Measurements from ENCODE around the gene ADGRL3.
"Not testable (repeated sequence)": the region's sequence is repeated elsewhere in the genome, so short reads cannot be mapped to it uniquely, and the experiment has no call there.

ADGRL3 gene

DNA sequence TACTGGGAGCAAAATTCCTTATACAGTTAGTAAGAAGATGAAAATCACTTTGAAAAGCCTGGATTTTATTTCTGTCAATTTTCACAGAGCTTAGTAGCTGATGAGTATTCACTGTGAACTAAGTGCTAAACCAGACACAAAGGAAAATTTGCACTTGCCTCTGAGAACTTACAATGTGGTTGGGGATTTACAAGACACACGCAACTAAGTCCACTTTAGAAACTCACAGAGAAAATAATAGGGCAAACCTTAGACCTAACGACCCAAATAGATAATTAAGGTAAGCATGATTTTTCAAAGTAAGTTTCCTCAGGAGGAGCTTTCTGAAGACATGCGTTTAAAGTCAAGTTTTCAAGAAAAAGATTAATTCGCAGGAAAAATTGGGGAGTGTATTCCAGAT lies 708.9 kb downstream of the ADGRL3 start:
- DNase-seq (ENCODE audit: low read depth) = no peak

DNA sequence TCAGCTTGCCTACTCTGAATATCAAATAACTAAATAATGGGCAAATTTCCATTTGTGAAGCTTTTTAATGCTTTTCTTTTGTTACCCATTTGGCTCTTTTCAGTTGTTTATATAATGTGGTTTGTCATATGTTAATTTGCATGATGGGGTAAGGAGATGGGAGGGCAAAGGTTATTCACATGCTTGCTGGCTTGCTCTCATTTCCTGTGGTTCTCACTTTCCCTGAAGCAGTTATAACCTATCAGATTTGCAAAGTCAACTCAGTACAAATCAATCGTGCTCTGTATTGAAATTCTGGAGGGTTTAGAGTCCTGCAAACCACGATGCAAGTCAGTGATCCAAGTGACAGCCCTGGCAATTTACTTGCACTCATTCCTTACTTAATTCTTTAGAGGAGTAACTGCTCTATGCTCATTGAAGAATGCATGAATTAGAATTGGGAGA lies 711.2 kb downstream of the ADGRL3 start:
- no peak for DNase-seq (ENCODE audit: low read depth)

DNA sequence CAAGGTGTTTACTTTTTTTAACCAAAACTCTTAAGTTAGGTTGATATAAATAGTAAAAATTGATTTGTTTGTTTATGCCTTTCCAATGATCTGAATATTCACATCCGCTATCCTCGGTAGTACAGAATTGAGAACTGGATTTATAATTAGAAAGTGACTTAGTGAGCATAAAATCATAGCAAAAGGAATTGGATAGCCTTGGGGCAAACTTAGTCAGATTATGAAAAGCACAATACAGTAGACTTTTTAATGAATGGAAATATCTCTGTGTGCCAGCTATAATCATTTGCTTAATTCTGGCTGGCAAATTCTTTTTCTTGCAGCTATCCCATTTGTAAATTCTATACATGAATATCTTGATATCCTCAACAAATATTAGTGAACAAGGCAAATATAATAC lies 713.5 kb downstream of the ADGRL3 start:
- DNase-seq (ENCODE audit: low read depth) = no peak

DNA sequence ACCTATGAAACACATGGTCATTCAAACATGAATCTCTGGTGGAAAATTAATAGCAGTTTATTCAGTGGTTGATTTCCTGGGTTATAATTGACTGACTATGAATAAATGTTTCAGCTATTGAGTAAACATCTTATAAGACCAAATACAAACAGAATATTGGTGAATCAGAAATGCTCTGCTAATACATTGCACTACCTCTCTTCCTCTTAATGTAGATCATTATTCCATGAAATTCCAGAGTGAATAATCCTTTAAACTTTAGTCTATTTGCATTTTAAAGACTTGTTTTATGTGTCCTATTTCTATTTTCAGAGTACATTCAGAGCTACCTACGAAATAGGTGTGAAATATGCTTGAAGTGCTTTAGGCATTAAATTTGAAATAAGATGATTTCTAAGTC lies 715.4 kb downstream of the ADGRL3 start:
- DNase-seq (ENCODE audit: low read depth) = no peak

DNA sequence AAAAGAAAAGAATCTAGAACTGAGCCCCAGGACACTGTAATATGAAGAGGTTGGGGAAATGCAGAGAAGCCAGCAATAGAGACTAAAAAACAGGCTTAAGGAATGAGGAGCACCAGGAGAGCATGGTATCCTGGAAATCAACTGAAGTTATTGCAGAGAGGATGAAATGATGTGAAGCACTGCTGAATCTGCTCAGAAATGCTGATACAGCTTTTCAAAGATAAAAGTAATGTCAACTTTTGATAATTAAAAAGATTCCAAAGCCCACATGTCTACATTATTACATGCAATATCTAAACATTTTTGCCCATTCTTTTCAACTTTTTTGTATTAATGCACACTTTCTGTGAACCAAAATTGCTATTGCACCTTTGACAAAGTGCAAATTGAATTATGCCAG lies 718.4 kb downstream of the ADGRL3 start:
- DNase-seq (ENCODE audit: low read depth) = no peak

DNA sequence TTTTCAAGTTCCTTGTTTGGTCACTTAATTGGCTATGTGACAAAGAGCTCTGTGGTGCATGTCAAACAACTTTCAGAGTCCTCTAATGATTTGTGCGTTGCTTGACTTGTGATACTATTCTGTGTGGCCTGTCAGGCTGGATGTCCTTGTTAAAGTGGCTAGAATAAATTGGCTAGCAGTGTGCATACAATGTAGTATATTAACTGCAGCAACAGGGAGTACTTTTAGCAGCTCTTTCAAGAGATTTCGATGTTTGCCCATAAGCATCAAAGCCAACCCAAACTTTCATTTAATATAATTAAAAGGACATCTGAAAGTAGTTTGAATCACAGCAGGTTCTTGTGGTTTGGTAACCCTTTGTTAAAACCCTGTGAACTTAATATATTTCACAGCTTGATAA lies 718.9 kb downstream of the ADGRL3 start:
- no peak for DNase-seq (ENCODE audit: low read depth)

DNA sequence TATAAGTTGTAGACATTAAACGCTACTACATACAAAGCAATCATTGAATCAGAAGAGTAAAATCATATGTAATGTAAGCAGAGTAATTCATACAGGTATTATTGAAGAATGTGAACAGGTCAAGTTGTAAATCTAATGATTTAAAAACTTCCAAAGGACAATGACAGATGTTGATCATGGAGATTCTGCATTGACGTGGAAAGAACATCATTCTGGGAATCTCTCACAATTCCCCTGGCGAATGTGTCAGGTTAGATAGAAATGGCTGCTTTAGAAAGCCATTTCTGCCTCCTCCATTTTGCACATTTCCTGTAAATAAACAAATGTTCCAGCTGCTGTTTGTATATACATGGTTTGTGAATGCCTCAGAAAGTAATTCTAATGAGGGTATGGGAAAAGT lies 719.4 kb downstream of the ADGRL3 start:
- DNase-seq (ENCODE audit: low read depth) = no peak

DNA sequence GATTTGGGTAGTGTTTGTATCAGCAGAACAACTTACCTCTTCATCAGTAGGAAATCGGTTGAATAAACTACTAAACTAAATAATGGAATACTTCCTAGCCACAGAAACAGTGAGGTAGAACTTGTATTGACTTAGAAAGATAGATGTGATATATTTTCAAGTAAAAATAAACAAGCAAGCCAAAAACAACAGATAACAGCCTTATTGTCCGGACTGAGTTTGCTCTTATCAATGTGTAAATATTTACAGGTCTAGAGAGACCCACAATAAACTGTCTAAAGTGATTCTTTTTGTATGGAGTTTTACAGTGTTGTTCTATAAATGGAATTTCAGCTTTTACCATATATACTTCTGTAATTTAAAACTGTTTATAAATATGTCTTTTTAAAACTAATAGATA lies 721.8 kb downstream of the ADGRL3 start:
- DNase-seq (ENCODE audit: low read depth) = no peak

DNA sequence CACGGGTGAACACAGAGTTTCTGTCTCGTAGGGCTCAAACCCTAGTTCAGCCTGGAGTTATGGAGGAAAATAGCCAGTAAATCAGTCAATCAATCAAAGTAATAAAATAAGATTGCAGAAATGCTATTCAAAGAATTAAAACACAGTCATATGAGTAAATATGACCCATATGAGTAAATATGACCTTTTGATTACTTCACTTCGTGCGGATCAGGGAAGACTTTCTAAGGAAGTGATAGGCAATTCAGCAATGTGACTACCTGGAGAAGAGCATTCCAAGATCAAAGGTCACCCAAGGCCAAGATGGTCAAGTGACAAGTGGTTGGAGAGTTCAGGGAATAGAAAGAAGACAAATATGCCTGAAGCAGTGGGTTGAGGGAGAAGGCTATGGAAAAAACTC lies 722.6 kb downstream of the ADGRL3 start:
- DNase-seq (ENCODE audit: low read depth) = no peak

DNA sequence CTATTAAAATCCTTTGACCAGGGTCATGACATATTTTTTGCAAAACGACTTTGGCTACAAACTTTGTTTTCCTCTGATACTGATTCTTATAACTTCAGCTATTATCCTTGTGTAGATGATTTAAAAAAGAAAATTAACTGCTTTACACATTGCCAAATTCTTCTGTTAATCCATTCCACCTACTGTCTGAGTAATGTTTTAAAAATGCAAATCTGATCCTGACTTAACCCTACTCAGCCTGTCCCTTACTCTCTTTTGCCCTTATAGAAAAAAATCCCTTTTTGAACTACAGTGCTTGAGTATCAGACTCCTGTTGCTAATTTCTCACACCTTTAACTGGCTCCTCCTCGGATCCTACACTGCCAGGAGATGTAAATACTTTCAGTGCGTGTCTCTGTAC lies 723.1 kb downstream of the ADGRL3 start:
- DNase-seq (ENCODE audit: low read depth) = no peak

DNA sequence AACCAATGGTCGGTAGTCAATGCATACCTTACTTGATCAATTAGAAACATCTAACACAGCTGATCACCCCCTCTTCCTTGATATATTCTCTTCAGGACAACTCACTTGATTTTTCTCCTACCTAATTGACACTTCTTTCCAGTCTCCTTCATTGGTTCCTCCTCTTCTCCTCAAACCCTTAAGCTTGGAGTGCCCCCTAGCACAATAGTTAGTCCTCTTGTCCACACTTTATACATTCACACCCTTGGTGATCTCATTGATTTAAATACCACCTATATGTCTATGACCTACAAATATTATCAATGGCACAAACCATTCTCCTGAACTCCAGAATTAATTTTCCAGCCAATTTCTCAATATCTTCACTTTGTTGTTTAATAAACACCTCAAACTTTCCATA lies 724.0 kb downstream of the ADGRL3 start:
- DNase-seq (ENCODE audit: low read depth) = no peak

DNA sequence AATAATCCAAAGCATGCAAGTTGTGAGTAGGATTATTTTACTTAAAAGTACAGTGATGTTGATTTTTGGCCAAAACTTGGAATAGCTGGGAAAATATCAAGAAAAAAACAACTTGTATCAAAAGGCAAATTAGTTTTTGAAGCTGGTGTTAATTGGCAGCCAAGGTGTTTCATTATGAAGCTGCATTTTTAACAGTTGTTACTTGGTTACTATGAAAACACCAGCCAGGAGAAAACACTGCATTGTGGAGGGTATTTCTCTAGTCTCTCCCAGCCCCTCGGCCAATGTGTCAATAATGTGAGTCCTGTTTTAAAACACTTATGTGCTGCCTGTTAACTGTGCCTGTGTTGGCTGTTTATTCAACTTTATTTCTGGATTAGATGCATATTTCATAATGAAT lies 733.4 kb downstream of the ADGRL3 start:
- DNase-seq (ENCODE audit: low read depth) = no peak

DNA sequence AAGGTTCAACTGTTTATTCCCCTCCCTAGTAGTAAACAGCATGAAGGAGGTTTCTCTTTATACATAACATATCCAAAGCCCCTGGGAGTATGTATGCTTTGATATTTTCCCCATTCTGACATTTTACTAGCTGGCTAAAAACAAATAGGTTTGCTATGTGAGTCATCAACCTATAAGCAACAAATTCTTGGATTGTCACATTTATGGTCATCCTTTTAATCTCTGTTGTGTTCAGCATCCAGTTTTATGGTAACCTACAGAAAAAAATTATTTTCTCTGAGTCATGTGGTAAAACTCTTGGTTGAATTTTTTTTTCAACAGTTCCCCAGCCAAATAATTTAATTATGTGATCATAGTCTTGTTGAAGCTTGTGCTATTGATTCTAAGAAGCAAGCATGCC lies 734.1 kb downstream of the ADGRL3 start:
- no peak for DNase-seq (ENCODE audit: low read depth)

DNA sequence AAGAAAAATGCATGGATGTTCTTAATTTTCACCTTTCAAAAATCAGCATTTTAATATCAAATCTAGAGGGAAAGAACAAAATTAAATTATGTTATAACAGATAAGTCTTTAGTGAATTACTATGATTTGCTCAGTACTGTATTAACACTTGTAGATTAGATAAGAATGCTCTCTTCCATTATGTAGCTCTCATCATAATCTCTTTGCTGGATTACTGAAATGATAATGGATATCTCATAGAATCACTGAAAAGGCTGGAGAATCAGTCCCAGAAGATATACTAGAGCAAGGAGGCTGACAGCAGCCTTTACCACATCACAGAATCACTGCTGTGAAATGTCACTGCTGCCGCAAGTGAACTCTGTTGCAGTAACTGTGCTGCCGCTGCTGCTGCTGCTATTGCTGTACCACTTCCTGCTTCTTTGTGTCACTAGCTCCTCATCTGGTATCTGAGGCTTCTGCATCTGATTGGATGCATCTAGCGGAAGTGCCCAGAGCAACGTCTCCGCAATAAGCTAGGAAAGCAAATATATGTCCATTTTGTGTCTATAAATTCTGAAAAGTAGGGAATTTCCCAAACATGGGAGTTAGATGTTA lies 738.2 kb downstream of the ADGRL3 start:
- no peak for DNase-seq (ENCODE audit: low read depth)

DNA sequence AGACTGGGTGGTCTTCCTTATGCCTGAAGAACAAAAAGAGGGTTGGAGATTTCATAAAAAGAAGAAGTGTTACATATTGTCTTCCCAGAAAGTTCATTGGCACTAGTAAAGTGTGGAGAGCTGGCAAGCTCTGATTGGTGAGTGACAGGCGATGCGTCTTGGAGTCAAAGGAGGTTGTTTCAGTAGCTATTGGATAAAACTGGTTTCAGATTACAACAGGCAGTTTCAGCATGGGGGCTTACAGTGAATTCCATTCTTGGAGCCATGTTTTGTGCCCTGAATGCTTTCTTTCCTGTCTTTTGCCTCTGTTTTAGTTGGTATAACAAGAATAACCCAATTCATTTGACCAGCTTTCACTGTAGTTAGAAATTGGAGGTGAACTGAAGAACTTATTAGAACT lies 750.5 kb downstream of the ADGRL3 start:
- no peak for DNase-seq (ENCODE audit: low read depth)

DNA sequence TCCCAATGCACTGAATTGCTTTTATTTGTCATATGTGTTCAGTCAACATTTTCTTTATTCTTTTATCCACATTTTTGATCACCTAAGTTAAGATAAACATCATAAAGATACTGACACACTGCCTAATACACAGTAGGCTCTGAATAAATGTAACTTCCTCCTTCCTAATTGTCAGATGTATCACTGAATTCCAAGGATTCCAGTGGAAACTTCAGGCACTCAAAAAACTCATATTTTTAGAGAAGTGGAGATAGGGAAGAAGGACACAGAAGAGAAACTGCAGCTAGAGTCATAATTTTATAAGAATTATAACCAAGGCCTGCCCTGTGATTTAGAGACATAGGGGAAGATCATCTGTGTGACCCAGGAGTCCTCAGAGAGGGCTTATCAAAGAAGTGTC lies 753.3 kb downstream of the ADGRL3 start:
- DNase-seq (ENCODE audit: low read depth) = no peak

DNA sequence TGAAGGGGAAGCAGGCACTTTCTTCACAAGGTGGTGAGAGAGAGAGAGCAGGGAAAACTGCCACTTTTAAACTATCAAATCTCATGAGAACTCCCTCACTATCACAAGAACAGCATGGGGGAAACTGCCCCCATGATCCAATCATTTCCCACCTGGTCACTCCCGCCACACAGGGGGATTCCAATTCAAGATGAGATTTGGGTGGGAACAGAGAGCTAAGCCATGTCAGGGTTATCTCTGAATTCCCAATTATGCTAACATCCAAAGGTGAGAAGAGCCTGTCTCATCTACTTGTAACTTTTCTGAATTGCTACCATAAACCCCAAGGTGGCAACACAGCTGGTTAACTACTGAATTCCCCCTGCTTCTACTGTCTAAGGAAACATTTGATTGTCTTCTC lies 758.5 kb downstream of the ADGRL3 start:
- DNase-seq (ENCODE audit: low read depth) = no peak

DNA sequence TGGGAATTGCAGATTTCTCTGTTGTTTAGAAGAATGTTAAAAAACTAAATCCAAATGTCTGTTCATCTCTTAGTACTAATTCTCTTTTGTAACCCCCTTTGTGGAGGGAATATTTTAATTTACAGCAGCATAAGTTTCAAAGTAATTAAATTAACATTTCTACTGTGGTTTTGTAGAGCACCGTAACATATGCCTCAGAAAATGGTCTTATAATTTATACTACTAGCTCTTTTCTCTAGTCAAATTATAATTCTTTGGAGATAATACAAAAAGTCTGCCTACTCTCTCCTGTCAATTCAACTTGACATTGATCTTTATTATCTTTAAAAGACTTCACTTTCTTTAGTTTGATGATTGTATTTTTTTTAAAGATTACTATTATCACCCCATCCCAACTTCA lies 759.0 kb downstream of the ADGRL3 start:
- no peak for DNase-seq (ENCODE audit: low read depth)

DNA sequence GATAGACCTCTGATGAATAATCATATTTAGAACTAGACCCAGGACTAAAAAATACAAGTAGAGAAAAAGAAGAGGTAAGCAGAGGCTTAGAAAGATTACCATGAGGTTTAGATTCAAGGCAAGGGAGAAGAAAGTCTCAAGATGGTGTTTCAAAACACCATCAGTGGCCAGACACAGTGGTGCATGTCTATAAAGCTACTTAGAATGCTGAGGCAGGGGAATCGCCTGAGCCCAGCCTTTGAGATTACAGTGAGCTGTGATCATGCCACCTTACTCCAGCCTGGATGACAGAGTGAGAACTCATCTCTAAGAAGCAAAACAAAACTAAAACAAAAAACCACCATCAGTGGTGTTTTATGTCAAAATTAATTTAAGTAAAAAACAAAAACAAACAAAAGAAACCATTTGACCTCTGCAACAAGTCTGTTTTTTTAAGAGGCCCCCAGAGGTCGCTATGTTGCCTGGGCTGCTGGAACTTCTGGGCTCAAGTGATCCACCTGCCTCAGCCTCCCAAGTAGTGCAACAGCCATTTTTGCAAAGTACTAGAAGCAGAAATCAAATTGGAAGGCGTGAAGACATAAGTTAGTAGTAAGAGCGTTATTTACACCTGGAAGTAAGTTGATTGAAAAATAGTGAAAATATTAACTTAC lies 784.3 kb downstream of the ADGRL3 start:
- DNase-seq (ENCODE audit: low read depth) = no peak

DNA sequence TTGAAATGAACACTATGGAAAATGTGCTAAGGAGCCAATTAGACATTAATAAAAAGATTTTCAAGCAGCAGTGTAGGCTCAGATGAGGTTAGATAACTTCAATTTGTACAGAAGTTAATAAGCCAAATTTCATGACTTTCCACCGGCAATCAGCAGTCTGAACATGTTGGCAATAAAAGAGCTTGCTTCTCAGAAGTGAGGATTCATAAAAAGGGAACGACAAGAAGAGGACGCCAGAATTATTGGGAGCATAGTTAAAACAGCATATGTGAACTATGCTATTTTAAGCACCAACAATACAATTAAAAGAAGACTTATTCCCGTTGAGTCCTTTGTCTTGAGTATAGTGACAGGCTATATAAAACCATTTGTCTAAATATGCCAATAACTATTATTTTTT lies 785.3 kb downstream of the ADGRL3 start:
- no peak for DNase-seq (ENCODE audit: low read depth)

DNA sequence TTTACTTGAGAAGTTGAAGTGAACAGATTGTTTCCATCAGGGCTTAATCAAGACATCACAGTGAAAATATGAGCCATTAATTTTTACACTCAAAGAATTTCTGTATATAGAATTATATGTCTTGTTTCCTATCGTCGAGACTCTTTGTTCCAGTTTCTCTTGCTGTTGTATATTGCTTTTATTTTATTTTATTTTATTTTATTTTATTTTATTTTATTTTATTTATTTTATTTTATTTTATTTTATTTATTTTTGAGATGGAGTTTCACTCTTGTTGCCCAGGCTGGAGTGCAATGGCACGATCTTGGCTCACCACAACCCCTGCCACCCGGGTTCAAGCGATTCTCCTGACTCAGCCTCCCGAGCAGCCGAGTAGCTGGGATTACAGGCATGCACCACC lies 786.8 kb downstream of the ADGRL3 start:
- not testable (repeated sequence) for DNase-seq (ENCODE audit: low read depth)

DNA sequence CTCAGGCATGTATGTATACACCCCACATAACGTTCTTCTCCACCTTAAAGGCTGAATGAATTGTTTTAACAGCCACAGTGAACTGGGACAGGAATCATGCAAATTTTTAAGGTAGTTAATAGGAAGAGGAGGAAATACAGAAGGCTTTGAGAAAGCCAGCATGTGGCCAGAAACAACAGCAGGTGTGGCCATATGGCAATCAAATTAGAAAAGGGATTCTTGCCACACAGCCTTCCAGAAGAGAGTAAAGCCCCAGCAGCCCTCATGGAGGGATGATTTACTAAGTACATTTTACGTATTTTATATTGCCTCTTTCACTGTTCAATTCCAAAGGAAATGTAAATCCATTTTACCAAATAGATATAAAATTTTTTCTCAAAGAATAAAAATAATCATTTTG lies 792.2 kb downstream of the ADGRL3 start:
- DNase-seq (ENCODE audit: low read depth) = no peak

DNA sequence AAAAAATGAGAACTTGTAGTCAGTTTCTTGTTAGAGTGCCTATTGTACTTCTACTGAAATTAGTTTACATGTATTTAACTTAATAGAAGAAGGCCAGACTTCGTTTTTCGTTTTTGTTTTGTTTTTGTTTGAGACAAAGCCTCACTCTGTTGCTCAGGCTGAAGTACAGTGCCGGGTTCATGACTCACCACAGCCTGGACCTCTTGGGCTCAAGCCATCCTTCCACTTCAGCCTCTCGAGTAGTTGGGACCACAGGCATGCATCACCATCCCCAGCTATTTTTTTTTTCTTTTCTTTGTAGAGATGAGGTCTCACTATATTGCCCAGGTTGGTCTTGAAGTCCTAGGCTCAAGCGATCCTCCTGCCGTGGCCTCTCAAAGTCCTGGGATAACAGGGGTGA lies 793.9 kb downstream of the ADGRL3 start:
- DNase-seq (ENCODE audit: low read depth) = no peak

DNA sequence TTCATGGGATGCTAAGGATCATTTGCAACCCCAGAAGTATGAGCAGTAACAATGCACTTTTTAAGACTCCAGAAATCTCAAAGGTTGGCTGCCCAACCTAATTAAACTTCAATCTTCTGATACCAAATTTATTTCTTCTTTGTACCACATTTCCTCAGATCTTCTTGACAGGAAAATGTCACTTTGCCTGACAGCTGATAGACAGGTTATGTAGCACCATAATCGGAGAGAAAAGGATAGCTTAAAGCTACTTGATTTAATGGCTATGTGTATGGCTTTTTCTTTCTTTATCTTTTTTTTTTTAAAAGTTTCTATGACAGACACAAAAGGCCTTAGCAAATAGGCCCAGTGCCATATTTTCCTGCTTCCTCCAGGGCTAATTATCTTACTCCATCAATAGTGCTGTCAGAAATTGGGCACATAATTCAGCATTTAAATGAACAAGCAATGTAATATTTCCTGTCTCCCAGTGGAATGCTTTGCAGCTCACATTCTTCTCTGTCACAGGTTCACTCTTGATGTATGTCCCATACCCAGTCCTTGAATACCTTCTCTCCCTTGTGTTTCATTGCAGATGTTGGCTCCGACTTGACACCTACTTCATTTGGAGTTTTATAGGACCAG lies 795.7 kb downstream of the ADGRL3 start:
- no peak for DNase-seq (ENCODE audit: low read depth)

Data from activated T-helper 1 cell treated with Interleukin-2 at 50 U/mL for 16 hours (primary cell).